ENCODE results near the gene SMCO1.
"Not testable (repeated sequence)": the region's sequence is repeated elsewhere in the genome, so short reads cannot be mapped to it uniquely, and the experiment has no call there.

Gene SMCO1, protein sequence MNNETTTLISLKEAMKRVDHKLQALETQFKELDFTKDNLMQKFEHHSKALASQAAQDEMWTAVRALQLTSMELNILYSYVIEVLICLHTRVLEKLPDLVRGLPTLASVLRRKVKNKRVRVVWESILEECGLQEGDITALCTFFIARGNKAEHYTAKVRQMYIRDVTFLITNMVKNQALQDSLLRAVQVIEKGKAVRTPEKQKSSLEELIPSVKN

DNA sequence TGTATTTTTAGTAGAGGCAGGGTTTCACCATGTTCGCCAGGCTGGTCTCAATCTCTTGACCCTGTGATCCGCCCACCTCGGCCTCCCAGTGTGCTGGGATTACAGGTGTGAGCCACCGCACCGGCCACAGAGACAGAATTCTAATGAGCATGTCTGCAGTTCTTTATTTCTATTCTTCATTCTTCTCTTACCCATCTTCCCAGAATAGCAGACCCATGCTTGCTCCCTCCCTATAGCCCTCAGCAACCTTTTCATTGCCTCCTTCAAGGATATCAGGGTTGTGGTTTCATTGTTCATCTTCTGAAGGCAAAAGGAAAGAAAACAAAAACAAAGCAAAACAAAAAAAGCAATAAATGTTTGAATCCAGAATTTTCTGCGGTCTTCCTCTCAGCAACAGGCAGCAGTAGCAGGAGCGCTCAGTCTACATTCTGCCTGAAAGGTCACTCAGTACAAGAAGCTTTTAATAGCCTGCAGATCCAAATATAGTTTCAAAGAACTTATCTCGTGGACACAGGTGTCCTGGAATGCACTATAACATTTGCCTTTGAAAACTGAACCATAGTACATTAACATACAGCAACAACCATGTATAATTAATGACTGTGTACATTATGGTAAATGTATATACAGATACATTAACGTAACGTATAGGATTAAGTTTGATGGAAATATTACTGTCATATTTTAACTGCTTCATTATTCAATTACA is at the start of gene SMCO1:
Gene SMCO1, minus strand, starts transcription at position 434 of the 709 bp plus-strand sequence. Its CDS starts 137 bp downstream, at position 297.
- no peak for DNase-seq

DNA sequence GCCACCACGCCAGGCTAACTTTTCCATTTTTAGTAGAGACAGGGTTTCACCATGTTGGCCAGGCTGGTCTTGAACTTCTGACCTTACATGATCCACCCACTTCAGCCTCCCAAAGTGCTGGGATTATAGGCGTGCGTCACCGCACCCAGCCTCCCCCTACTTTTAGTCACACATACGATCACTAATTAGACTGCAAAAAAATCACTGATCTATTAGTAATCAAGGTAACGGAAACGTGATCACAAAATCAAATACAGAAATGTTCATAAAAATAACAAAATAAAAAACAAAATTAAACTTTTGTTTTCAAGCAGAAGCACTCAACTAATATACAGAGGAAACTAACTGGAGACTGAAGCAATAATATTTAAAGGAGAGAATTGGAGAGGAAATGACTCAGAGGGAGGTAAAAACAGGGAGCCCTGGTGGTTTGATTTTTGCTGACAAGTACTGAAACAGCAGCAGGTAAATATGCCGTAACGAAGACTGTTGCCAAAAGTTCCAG is 48.6 kb upstream of the SMCO1 start:
- DNase-seq = no peak

DNA sequence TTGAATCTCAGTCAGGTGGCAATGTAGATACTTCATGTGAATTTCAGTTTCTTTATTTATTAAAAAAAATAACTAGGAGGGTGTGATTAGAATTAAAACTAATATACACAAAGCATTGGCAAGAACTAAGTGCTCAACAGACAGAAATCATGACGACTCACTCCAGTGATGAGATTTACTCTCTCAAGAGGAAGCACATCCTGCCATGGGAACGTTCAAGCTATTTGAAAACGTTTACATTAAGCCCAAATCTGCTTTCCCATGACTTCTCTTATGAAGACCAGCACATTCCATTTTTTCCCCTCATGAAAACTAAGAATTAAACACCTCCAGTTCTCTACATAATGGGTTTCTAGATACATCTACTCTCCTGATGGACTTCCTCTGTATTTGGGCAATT is 44.7 kb upstream of the SMCO1 start:
- no peak for DNase-seq

DNA sequence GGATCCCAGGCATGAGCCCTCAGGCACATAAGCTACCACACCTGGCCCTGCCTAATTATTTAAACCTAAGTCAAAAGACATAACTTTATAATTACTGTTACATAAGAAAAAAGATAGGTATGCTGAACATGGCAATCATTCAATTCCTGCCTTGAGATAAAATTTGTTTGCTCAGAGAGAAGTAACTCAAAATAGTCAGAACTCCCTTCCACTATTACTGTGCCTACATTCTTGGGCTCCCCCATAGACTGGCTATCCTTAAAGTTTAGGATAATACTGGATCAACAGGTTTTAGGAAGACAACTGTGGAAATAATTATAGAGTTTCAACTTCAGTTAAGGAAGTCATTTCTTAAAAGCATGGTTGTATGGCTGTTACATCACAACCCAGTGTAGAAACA is 43.3 kb upstream of the SMCO1 start:
- DNase-seq = no peak

DNA sequence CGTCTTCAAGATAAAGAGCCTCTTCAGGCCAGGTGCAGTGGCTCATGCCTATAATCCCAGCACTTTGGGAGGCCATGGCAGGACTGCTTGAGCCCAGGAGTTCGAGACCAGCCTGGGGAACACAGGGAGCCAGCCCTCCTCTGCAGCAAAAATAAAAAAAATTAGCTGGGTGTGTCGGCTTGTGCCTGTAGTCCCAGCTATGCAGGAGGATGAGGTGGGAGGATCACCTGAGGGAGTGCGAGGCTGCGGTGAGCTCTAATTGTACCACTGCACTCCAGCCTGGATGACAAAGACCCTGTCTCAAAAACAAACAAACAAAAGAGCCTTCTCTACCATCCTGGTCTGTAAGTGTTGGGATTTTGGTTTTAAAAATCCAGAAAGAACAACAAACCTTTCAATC is 42.1 kb upstream of the SMCO1 start:
- DNase-seq = no peak

DNA sequence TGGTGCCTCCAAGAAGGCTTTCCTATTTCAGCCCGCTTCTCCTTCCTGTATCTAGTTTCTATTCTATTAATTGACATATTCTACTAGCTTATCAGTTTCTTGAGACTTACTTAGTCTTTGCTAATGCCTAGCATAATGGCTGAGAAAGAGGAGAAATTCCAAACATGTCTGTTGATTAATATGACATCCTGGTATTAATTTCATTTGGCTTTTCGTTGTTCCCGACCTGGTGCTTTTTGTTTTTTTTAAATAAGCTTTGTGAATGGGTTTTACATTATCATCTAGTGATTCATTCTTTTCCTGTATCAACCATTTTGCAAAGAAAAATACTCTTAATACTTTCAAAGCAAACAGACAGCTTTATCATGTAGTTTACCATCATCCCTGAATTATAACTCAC is 40.1 kb upstream of the SMCO1 start:
- DNase-seq = no peak

DNA sequence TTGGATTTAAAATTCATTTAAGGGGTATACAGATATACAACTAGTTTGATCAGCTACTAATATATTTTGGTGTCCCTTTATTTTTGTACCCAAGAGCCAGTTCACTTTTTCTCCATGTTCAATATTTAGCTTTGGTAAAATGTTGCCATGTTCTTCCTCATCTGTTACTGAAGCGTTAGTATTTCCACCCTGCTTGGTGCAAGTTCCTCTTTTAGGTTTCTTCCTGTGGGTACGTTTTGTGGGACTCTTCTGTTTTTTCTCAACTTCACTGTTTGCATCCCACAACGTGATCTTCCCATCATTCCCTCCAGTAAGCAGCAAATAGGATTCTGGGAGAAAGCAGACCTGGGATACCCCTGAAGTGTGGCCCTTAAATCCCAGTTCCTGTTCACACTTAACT is 39.1 kb upstream of the SMCO1 start:
- no peak for DNase-seq

DNA sequence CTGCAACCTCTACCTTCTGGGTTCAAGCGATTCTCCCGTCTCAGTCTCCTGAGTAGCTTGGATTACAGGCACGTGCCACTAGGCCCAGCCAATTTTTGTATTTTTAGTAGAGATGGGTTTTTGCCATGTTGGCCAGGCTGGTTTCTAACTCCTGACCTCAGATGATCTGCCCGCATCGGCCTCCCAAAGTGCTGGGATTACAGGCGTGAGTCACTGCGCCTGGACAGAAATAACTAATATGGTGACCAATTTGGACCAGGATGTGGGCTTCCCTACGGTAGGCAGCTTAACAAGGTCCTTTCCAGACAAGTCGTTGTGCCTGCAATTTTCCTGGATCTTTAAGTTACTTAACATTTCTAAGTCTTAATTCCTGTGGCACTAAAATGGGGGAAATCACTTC is 38.4 kb upstream of the SMCO1 start:
- no peak for DNase-seq

DNA sequence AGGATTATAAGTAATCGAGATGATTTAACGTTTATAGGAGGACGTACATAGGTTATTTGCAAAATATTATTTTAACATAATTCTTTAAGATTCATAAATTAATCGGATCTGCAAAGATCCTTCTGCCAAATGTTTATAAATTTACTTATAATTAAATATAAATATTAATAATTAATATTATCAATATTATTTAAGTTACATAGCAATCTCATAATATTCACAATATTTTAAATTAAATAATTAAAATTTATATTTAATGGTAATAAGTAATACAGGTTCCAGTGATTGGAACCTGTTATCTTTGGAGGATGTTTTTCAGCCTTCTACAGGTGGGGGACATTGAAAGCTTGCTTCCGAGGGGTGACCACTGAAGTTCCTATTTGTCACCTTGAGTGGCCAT is 37.1 kb upstream of the SMCO1 start:
- no peak for DNase-seq

DNA sequence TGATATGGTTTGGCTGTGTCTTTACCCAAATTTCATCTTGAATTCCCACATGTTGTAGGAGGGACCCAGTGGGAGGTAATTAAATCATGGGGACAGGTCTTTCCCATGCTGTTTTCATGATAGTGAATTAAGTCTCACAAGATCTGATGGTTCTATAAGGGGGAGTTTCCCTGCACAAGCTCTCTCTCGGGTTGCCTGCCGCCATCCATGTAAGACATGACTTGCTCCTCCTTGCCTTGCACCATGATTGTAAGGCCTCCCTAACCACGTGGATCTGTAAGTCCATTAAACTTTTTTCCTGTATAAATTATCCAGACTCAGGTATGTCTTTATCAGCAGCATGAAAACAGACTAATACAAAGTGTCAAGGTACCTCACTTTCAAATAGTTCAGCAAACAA is 35.0 kb upstream of the SMCO1 start:
- DNase-seq = not testable (repeated sequence)

DNA sequence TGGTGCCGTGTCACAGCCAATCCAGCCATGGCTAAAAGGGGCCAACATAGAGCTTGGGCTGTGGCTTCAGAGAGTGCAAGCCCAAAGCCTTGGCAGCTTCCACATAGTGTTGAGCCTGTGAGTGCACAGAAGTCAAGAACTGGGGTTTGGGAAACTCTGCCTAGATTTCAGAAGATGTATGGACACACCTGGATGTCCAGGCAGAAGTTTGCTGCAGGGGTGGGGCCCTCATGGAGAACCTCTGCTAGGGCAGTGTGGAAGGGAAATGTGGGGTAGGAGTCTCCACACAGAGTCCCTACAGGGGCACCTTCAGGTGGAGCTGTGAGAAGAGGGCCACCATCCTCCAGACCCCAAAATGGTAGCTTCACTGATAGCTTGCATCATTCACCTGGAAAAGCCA is 34.2 kb upstream of the SMCO1 start:
- DNase-seq = not testable (repeated sequence)

DNA sequence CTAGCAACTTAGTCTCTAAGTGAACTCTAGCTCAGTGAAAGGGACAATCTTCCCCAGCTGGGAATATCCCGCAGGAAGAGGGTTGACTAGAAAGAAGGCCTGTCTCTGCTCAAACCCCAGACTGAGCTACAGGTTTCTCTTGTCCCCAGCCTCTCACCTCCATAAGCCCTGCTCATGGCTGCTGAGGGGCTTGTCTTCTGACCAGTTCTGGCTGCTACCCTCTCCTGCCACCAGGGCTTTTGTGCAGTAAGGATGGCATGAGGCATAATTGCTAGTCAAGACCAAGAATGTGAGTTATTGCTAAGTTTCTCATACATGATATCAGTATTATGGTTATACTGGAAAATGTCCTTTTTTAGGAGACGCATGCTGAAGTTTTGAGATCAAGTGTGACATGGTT is 31.9 kb upstream of the SMCO1 start:
- DNase-seq = no peak

DNA sequence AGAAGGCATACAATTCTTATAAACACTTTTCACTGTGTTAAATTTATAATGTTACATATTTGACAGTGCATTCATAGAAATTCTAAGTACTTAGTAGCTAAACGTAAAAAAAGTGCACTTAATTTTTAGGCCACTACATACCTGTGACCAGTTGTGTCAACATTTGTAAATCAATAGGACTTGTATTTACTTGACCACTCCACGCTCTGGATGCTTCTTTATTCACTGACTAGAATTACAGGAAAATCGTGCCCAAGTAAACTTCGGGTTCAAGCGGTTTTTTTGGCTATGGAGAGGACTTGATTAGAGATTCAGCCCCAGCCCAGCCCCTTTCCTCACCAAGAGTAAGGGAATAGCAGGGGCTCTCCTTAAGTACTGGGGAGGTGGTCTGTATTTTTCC is 31.4 kb upstream of the SMCO1 start:
- DNase-seq = no peak

DNA sequence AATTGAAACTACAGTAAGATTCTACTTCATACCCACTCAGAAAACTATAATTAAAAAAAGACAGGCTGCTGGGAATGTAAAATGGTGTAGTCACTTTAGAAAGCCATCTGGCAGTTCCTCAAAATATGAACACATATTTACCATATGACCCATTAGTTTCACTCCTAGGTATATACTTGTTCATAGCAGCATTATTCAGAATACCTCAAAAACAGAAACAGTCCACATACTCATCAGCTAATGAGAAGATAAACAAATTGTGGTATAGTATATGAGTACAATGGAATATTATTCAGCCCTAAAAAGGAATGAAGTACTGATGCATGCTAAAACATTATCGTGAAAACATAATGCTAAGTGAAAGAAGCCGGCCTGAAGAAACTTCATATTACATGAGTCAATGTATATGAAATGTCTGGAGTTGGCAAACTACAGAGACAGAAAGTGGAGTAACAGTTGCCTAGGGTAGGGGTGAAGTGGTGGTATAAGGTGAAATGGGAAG is 29.4 kb upstream of the SMCO1 start:
- DNase-seq = no peak

DNA sequence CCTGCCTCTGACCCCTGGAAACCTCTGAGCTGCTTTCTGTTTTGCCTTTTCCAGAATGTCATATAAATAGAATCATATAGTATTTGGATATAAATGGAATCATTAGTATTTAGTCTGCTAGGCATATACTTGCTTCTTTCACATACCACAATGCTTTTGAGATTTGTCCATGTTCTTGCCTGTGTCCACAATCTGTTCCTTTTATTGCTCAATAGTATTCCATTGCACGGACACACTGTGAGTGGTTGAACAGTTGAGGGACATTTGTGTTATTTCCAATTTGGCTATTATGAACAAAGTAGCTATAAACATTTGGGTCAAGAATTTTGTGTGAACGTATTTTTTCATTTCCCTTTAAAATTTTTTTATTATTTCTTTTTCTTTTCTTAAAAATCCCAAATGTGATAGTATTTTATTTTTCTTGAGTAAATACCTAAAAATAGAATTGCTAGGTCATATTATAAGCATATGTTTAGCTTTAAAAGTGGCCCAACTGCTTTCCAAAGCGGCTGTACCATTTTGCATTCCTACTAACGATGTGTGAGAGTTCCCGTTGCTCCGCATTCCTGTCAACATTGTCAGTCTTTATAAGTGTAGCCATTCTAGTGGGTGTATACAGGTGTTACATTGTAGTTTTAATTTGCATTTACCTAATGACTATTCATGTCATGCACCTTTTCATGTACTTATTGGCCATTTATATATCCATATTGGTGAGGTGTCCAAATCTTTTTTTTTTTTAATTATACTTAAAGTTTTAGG is 26.7 kb upstream of the SMCO1 start:
- no peak for DNase-seq

DNA sequence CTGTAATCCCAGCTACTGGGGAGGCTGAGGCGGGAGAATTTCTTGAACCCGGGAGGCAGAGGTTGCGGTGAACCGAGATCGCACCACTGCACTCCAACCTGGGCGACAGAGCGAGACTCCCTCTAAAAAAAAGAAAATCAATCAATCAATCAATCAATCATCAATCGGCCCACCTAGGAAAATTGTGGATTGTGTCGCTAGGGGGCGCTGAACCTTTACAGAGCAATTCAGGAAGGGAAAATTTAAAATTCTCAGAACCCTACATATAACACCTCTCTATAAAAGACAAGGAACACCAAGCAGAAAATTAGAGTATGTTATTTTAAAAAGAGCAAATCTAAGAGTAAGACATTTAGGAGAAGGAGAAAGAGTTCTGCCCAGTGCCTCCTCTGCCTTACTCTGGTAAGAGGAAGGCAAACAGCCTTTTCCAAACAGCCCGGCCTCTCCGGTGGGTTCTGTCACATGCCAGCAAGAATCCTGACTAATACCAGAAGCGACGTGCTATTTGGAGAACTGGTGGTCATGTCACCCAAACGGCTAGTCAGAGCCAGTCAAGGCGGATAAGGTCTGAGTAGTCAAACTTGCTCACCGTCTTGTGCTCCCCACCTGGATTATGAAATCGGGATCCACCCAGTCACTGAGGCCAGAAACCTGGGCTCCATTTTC is 22.3 kb upstream of the SMCO1 start:
- DNase-seq = peak; percentile 20

DNA sequence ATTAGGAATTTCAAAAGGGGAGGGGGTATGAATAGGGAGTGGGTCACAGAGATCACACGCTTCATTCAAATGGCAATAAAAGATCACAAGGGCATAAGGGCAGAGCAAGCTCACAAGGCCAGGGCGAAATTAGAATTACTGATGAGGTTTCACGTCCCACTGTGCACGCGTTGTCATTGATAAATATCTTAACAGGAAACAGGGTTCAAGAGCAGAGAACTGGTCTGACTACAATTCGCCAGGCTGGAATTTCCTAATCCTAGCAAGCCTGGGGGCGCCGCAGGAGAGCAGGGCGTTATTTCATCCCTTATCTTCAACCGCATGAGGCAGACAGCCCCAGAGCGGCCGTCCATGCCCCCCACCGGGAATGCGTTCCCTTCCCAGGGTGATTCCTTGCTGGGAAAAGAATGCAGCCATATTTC is 18.1 kb upstream of the SMCO1 start:
- DNase-seq = no peak

DNA sequence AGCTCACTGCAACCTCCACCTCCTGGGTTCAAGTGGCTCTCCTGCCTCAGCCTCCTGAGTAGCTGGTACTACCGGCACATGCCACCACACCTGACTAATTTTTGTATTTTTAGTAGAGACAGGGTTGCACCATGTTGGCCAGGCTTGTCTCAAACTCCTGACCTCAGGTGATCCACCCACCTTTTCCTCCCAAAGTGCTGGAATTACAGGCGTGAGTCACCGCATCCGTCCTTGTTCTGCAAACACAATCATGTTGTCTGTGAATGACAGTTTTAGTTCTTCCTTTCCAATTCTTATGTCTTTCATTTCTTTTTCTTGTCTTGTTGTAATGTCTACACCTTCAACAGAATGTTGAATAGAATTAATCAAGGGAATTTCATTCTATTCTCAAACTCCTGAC is 16.3 kb upstream of the SMCO1 start:
- no peak for DNase-seq

DNA sequence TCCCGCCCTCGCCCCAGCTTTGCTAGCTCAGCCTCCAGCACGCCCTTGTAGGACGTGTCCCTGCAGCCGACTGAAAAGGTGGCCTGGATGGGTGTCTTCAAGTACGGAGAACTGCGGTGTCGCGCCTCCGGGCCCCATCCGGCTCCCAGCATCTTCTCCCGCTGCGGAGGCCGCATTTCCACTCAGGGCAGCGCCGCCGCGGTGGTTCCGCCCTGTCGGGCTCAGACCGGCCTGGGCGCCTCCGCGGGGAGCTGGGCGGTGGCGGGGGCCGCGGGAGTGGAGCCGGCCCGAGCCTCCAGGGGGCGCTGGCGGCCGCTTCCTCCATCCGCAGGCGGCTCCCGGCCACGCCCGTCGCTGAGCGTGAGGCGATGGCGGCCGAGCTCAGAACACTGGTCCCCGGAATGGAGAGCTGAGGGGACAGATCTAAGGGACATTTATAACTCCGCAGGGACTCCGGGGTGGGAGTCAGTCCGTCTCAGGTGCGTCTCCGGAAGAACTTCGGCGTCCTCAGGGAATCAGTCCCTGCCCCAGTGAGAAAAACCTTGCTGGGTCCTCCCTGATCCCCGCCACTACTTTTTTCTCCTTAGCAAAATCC is 13.6 kb upstream of the SMCO1 start:
- DNase-seq = peak; percentile 72

DNA sequence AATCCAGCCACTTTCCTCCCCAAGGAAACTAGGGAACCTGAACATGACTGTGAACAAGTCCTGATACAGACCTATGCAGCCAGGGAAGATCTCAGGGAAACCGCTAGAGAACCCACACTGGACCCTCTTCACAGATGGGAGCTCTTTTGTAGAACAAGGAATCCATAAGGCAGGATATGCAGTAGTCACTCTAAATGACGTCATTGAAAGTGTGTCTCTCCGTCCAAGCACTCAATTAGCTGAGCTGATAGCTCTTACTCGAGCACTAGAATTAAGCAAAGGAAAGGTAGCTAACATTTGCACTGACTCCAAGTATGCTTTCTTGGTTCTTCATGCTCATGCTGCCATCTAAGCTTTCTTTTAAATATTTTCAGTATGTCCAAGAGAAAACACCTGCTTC is 10.0 kb upstream of the SMCO1 start:
- DNase-seq = no peak

DNA sequence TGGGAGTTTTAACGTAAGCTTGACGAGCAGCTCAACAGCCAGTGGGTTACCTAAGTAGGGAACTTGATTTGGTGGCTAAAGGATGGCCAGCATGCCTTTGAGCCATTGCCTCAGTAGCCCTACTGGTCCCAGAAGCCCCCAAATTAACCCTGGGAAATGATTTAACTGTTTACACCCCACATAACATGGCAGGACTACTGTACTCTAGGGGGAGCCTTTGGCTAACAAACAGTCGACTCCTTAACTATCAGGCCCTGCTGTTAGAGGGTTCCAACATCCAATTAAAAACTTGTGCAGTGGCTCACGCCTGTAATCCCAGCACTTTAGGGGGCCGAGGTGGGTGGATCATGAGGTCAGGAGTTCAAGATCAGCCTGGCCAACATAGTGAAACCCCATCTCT is 9.4 kb upstream of the SMCO1 start:
- DNase-seq = no peak

DNA sequence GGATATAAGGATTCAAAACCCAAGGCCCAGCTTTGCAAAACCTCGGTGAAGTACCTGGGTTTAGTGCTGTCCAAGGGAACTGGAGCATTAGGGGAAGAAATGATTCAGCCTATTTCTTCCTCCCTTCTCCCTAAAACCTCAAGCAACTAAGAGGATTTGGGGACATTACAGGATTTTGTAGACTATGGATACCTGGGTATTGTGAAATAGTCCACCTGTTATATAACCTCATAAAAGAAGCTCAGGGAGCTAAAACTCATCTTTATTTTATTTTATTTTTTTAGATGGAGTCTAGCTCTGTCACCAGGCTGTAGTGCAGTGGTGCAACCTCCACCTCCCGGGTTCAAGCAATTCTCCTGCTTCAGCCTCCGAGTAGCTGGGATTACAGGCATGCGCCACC is 8.7 kb upstream of the SMCO1 start:
- DNase-seq = no peak

DNA sequence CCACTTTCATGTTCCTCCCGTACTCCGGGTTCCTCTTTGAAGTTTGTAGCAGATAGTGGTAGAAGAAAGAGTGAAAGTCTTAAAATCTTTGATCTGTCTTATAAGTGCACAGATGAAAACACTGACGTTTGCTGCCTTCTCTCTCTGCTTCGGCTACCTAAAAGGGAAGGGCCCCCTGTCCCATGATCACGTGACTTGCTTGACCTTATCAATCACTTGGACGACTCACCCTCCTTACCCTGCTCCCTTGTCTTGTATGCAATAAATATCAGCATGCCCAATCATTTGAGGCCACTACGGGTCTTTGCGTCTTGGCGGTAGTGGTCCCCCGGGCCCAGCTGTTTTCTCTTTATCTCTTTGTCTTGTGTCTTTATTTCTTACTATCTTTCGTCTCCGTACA is 6.1 kb upstream of the SMCO1 start:
- not testable (repeated sequence) for DNase-seq
